Endometrium (tissue), 2 donors: ENCODE measurements around the gene APH1B.
"Not testable (repeated sequence)": the region's sequence is repeated elsewhere in the genome, so short reads cannot be mapped to it uniquely, and the experiment has no call there.

Experiments used
- FAIRE-seq: peaks from 2 replicates; lab custom pipeline; 2012; peaks lifted over from hg19 to GRCh38; lab: Jason Lieb, UNC
- donor health status: control.
- donor health status: control.

Gene APH1B

GRCh38 chr15:63277038-63277892, at the start of gene APH1B:
Gene APH1B (plus strand): TSS chr15:63277605. CDS start chr15:63277624, 19 bp downstream.
- FAIRE-seq, result no peak

GRCh38 chr15:63227689-63228088, 49.7 kb upstream of the APH1B start:
- no peak for FAIRE-seq

DNA sequence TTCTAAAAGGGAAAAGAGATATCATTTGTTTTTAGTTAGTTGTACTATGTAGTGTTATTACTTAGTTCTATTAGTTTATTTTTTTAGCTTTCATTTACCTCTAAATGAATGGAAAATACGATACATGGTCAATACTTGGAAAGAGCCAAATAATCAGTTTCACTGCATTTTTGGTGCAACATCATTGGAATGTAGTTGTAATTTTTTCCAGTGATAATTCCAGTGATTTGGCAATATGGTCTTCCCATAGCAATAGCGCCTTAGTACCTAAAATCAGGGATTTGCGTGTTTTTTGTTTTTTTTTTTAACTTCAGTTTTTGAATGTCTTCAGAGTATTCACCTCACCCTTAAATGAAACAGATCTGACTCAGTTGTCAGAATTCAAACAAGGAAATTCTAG, 46.2 kb upstream of the APH1B start:
- FAIRE-seq, result no peak

- FAIRE-seq, result no peak
These were observed 45.7 kb upstream of the APH1B start for GRCh38 chr15:63231706-63232105.

- FAIRE-seq, result no peak
These were observed 45.0 kb upstream of the APH1B start for GRCh38 chr15:63232405-63232804.

- no peak for FAIRE-seq
These were observed 44.5 kb upstream of the APH1B start for GRCh38 chr15:63232943-63233342.

- no peak for FAIRE-seq
These were observed 43.6 kb upstream of the APH1B start for GRCh38 chr15:63233667-63234423.

- no peak for FAIRE-seq
These were observed 42.9 kb upstream of the APH1B start for GRCh38 chr15:63234451-63234870.

DNA sequence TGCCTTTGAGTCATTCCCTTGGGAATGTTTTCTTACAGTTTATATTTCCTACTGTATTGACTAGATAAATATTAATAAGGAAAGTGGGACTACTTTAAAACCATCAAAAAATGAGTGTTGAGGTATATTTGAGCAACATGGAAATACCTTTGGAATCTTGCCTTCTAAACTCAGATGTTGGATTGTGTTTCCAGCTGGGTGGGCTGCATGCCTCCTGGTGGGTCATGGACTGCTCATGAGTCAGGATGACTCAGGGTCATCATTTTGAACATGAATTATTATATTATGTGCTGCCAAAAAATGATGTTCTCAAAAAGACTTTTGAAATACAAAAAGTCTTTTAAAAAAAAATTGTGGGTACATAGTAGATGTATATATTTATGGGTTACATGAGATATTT, 41.1 kb upstream of the APH1B start:
- FAIRE-seq, result no peak

GRCh38 chr15:63237086-63237485, 40.3 kb upstream of the APH1B start:
- FAIRE-seq, result not testable (repeated sequence)

DNA sequence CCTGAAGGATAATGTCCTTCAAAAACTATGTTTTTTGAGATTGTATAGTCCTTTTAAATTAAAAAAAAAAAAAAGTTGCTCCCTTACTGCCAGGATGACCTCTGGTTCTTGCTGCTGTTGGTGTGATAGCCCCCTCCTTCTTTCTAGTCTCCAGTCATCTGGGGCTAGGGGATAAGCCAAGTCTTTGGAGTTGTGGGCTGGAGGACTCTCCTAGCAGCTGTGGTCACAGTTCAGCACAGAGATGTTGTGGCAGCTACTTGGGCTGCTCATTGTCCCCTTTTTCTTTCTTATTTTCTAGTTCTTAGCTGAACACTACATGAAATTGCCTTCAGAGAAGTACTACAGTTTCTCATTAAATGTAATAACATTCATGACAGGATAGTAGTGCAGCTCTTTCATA, 39.2 kb upstream of the APH1B start:
- FAIRE-seq, result no peak

GRCh38 chr15:63238796-63239195, 38.6 kb upstream of the APH1B start:
- no peak for FAIRE-seq

- FAIRE-seq, result no peak
These were observed 37.3 kb upstream of the APH1B start for GRCh38 chr15:63240109-63240508.

DNA sequence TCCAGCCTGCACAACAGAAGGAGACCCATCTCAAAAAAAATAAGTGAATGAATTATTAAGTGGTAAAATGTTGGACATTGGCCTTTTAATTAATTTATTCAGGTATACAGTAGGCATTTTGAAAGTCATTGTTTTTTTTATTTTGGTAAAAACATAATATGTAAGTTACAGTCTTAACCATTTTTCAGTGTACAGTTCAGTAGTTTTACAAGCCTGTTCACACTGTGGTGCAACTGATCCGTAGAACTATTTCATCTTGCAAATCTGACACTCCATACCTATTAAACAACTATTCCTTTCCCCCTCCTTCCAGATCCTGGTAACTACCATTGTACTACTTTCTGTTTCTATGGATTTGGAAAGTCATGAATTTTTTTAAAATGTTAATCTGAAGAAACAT, 36.1 kb upstream of the APH1B start:
- FAIRE-seq, result no peak

GRCh38 chr15:63243101-63243500, 34.3 kb upstream of the APH1B start:
- FAIRE-seq, result no peak

GRCh38 chr15:63243776-63244175, 33.6 kb upstream of the APH1B start:
- no peak for FAIRE-seq

DNA sequence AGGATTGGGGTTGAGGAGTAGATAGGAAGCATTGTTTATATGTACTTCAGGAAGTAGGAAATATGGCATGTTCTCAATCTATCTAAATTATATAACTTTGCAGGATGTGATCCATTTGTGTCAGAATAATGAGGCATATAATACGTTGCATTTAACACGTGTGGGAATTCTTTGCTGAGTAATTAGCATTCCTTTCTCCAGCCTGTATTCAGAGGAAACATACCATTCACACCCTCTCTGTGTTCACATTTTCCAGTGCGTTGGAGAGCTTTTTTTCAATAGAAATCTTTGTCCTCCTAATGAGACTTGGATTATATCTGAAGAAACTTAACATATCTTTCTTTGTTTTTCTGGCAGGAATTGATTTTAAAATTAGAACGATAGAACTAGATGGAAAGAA, 33.0 kb upstream of the APH1B start:
- no peak for FAIRE-seq

DNA sequence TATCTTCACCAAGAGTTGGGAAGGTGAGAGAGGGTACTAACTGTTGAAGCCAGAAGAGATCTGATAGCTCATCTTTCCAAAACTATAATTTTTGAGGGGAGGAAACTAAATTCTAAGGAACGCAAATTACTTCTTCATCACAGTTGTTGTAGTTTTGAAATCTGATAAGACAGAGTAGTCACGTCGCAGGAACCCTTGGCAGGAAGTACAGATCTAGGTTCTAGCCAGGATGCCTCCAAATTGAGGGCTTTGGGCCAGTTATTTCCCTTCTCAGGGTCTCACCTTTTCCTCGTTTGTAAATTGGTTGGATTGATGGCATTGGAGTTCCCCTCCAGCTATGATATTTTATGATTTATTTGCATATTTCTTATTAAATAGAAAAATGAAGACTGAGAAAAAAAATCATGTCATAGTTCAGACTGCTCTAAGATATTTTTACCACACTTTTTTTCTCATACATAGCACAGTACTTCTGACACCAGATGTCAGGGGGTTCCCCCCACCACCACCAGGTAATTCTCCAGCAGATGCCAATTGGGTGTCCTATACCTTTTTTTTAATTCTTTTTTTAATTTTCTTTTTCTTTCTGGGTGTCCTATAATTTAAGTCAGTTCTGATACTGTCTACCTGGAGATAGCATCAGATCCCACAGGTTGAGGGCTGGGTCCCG, 32.3 kb upstream of the APH1B start:
- FAIRE-seq, result no peak

DNA sequence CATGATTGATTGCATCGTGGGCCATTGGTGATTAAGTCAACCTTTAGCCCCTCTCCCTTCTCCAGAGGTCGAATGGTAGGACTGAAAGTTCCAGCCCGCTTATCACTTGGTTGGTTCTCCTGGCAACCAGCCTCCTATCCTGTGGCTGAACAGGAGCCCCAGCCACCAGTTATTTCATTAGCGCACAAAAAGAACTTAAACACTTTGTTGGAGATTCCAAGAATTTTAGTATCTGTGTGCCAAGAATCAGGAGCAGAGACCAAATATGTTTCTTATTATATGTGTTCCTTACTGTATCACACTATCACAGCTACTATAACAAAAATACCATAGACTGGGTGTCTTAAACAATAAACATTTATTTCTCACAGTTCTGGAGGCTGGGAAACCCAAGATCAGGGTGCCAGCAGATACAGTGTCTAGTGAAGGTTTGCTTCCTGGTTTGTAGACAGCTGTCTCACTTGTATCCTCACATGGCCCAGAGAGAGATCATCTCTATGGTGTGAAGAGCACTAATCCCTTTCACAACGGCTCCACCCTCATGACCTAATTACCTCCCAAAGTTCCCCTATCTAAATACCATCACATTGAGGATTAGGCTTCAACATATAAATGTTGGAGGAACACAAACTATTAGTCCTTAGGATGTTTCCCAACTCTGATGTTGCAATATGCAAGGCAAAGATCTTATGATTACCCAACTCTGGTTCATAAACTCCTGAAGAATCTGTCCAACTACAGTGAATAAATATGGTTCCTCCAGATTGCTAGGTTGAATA, 30.5 kb upstream of the APH1B start:
- no peak for FAIRE-seq

DNA sequence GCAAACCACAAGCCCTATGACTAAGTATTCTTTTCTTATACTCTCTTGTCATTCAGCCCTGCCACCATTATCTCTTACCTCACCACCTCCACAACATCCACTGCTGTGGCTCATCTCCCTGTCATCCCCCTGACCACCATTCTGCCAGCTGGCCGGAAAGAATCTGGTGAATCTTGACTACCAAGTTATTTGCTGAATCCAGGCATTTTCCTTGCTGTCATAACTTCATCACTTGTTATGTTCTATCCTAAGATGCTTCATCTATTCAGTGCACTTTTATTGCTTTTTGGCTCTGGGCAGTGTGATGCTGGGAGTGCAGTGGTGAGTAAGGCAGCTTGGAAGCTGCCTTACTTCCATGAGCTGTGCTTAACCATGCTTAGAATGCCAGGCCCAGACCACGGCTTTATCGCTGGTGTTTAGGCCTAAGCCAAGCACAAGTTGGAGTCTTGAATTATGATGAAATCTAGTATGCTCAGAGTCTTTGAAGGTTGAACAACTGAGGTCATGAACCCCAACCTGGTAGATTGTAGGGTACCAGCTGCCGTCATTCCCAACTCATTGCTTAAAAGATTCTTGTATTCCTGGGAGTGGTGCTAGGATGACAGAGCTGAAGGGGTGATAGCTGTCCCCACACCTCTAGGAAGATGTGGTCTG, 27.0 kb upstream of the APH1B start:
- FAIRE-seq, result no peak

DNA sequence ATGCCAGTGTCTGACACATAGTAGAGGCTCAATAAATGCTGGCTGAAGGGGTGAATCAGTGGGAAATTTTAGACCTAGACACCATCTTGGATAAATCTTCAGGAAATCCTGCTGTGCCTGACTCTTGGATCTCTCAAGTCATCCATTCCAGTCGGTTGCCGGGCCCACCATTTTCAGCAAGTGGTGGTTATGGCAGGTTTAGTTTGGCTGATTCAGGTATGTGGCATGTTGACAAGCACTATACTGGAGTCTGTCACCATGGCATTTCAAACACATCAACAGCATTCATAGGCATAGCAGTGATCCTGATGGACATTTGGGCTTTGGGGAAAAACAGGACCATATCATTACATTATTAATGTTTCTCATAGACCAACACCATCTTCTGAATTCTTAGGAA, 25.7 kb upstream of the APH1B start:
- no peak for FAIRE-seq

GRCh38 chr15:63252292-63252691, 25.1 kb upstream of the APH1B start:
- no peak for FAIRE-seq
